GM12878 (cell line): ENCODE measurements around the gene MAMLD1. TPM values are rescaled to one million over a fixed set of nuclear protein-coding genes. Genes with fewer than 3 reads are reported as not detected.

Source experiments
- ATAC-seq: fragments of 200-7000 bp; cut with Tn5 transposase; 3 replicates; pipeline ENCODE4 v1.9.1; 2020; ENCODE audit warnings: mild to moderate bottlenecking, moderate library complexity
- BruUV-seq: library from RNA; stranded (reverse); fragments of 400-500 nt; replicated peaks from 2 replicates; lab custom pipeline; 2021; lab: Mats Ljungman, UMichigan
- CTCF ChIA-PET: fragments of 300-600 bp; sonication (Branson Sonifier 250); formaldehyde crosslinking; extraction: SDS; loops from one replicate; lab custom pipeline; 2021; ENCODE audit warnings: inconsistent platforms; lab: Yijun Ruan, JAX
- POLR2A ChIA-PET: fragments of 350-600 bp; formaldehyde crosslinking; extraction: SDS; loops from one replicate; lab custom pipeline; 2021; ENCODE audit warnings: inconsistent platforms; lab: Charles Lee
- RAD21 ChIA-PET: fragments of 300-600 bp; sonication (Branson Sonifier 250); formaldehyde crosslinking; loops from one replicate; lab custom pipeline; 2023; ENCODE audit warnings: antibody characterized with exemption; ENCODE audit not compliant: unreplicated experiment; lab: Charles Lee
- SMC1A ChIA-PET: fragments of 300-600 bp; sonication (Branson Sonifier 250); formaldehyde crosslinking; loops from one replicate; lab custom pipeline; 2023; ENCODE audit not compliant: unreplicated experiment, uncharacterized antibody; lab: Charles Lee
- DNase-seq: peaks from one replicate; pipeline ENCODE4 v3.0.0-alpha.2; 2011; ENCODE audit warnings: low read depth, low spot score
- FAIRE-seq: peaks from 3 replicates; lab custom pipeline; 2011; peaks lifted over from hg19 to GRCh38; lab: Jason Lieb, UNC
- H2AFZ ChIP-seq: 2 replicates; pipeline ENCODE4 v1.6.0; 2011; ENCODE audit warnings: low read depth, low read length, control low read depth; ENCODE audit not compliant: control insufficient read depth
- H3K27ac ChIP-seq: 2 replicates; pipeline ENCODE4 v1.5.1; 2011; ENCODE audit warnings: control low read depth; ENCODE audit not compliant: control insufficient read depth, insufficient read depth
- H3K27me3 ChIP-seq, 2 experiments: replicated peaks in 1 of 2; 2 replicates each; pipeline versions ENCODE4 v1.6.0 to v1.6.1; 2011; ENCODE audit warnings: low read length in 1 of 2; ENCODE audit not compliant: control insufficient read depth in 2 of 2, insufficient read depth in 2 of 2
- H3K36me3 ChIP-seq, 2 experiments: 2 replicates each; pipeline ENCODE4 v1.5.1; 2011; ENCODE audit warnings: low read length in 1 of 2; ENCODE audit not compliant: control insufficient read depth in 2 of 2, insufficient read depth in 2 of 2
- H3K4me1 ChIP-seq: 2 replicates; pipeline ENCODE4 v1.6.1; 2011; ENCODE audit warnings: mild to moderate bottlenecking, low read length, moderate library complexity, mixed read lengths; ENCODE audit not compliant: control insufficient read depth, insufficient read depth
- H3K4me2 ChIP-seq: 2 replicates; pipeline ENCODE4 v1.6.0; 2011; ENCODE audit warnings: control low read depth; ENCODE audit not compliant: control insufficient read depth, insufficient read depth
- H3K4me3 ChIP-seq: fragments of 200-600 bp; sonication (generic); 2 replicates; pipeline ENCODE4 v1.5.1; 2016
- H3K79me2 ChIP-seq: 2 replicates; pipeline ENCODE4 v1.6.0; 2011; ENCODE audit warnings: low read length; ENCODE audit not compliant: control insufficient read depth, insufficient read depth
- H3K9ac ChIP-seq: 2 replicates; pipeline ENCODE4 v1.8.0; 2011; ENCODE audit warnings: low read length, control low read depth, mixed read lengths; ENCODE audit not compliant: control insufficient read depth, insufficient read depth
- H3K9me3 ChIP-seq: replicated peaks from 3 replicates; pipeline ENCODE4 v1.5.1; 2011; ENCODE audit warnings: mild to moderate bottlenecking, low read length; ENCODE audit not compliant: control insufficient read depth, insufficient read depth
- H4K20me1 ChIP-seq: 2 replicates; pipeline ENCODE4 v1.6.0; 2011; ENCODE audit not compliant: control insufficient read depth, insufficient read depth
- BACH1 ChIP-seq: fragments of 450-650 bp; IDR thresholded peaks from 2 replicates; pipeline ENCODE4 v1.6.1; 2017; ENCODE audit warnings: mild to moderate bottlenecking, borderline replicate concordance
- BHLHE40 ChIP-seq, 2 experiments: fragments of 450-650 bp in 1 of 2; IDR thresholded peaks; 2 replicates each; pipeline ENCODE4 v1.6.1; 2011 to 2017; ENCODE audit warnings: low read depth in 2 of 2, borderline replicate concordance in 1 of 2, improper control_type of control experiment in 1 of 2, low read length in 1 of 2, mild to moderate bottlenecking in 1 of 2
- E2F8 ChIP-seq: fragments of 450-650 bp; IDR thresholded peaks from 2 replicates; pipeline ENCODE4 v1.6.1; 2018; ENCODE audit warnings: mild to moderate bottlenecking, low read depth, moderate library complexity; ENCODE audit not compliant: partially characterized antibody
- RELB ChIP-seq: fragments of 450-650 bp; IDR thresholded peaks from 2 replicates; pipeline ENCODE4 v1.6.1; 2017; ENCODE audit warnings: low read depth, mild to moderate bottlenecking, moderate library complexity
- STAT1 ChIP-seq: fragments of 450-650 bp; conservative IDR thresholded peaks from 2 replicates; pipeline ENCODE4 v1.6.1; 2014; ENCODE audit warnings: antibody characterized with exemption, mild to moderate bottlenecking
- TARDBP ChIP-seq: IDR thresholded peaks from 2 replicates; pipeline ENCODE4 v1.6.1; 2016; ENCODE audit warnings: borderline replicate concordance
- ZNF207 ChIP-seq: fragments of 450-650 bp; IDR thresholded peaks from 2 replicates; pipeline ENCODE4 v1.6.1; 2014; ENCODE audit warnings: antibody characterized with exemption, mild to moderate bottlenecking, borderline replicate concordance
- WGBS: methylation state at CpG from one replicate; pipeline ENCODE4 v1.1.6; 2016; ENCODE audit warnings: low lambda C conversion rate; ENCODE audit not compliant: insufficient replicate concordance, insufficient coverage; ENCODE audit errors: missing lambda C conversion rate; 5-methylcytosine and 5-hydroxymethylcytosine counted together
- in situ Hi-C: fragments of 300-500 bp; cut with MboI; formaldehyde crosslinking; loops from 9 replicates; pipeline ENCODE4 v1.14.3; 2018; ENCODE audit warnings: mixed read lengths
- intact Hi-C: fragments of 100-400 bp; cut with micrococcal nuclease; formaldehyde crosslinking; loops from one replicate; pipeline ENCODE4 v1.14.2; 2022; ENCODE audit not compliant: unreplicated experiment
- polyA plus RNA-seq, 11 experiments: library from polyadenylated mRNA; depleted of rRNA in 4 of 11; unstranded in 6 of 11; stranded (reverse) in 5 of 11; fragments of >200 nt; fragmentation: Nextera tagmentation in 4 of 11; fragmentation: Illumina TruSeq in 1 of 11; extraction: Ambion mirVana in 4 of 11; extraction: Trizol in 1 of 11; gene quantifications; 1 replicate in 1 of 11; 2 replicates in 10 of 11; pipeline versions ENCODE4 v1.2.1 to v1.2.3, GENCODE V29; 2011 to 2016; ENCODE audit warnings: inconsistent platforms in 2 of 11, missing spikeins in 2 of 11, low read depth in 1 of 11
- total RNA-seq, 4 experiments: library from RNA; depleted of rRNA in 3 of 4; stranded (reverse); fragments of >200 nt in 3 of 4; fragmentation: Illumina TruSeq in 1 of 4; extraction: Trizol in 1 of 4; gene quantifications; 2 replicates each; pipeline versions ENCODE4 v1.2.1 to v1.2.3, GENCODE V29; 2013 to 2021

MAMLD1 gene
- total and polyA plus RNA-seq, 10 of the 15 experiments (the other 5 are each of a cell fraction or from before 2014, with no cell fraction given), result 0.03 to 0.05 TPM; not detected in 8

GRCh38 chrX:150366951-150367545 is 3.9 kb downstream of the MAMLD1 start:
- Histone ChIP-seq H3K9ac (no peak overlapping the region), H3K4me1 (no peaks in the 10 kb centered on the region), H3K27ac (no peak overlapping the region), H3K9me3 (no peaks in the 10 kb centered on the region; the same call in 2 of the 3 replicates), H3K79me2 (no peaks in the 10 kb centered on the region), H2AFZ (no peak overlapping the region), H4K20me1 (no peaks in the 10 kb centered on the region), H3K4me3 (no peak overlapping the region), H3K4me2 (no peak overlapping the region), H3K36me3 (no peaks in the 10 kb centered on the region), H3K27me3 (peaks cover 2 to 6% of the 10 kb centered on the region in 2 experiments; a peak in 2 of 4 replicates)
- intact Hi-C loops, result no loop called here
- BruUV-seq, result no TSS peak
- ChIA-PET SMC1A (no interaction called here), RAD21 (no interaction called here), CTCF (interaction anchor here (1.4 kb wide), 1 partner anchor 14 kb away, joined by 3 read pairs; no protein-coding TSS in a partner anchor), POLR2A (no interaction called here)
- in situ Hi-C loops, result no loop called here
- TF ChIP-seq E2F8 (no peak), STAT1 (no peak), BHLHE40 (IDR thresholded peaks at IDR 0.05; ENCODE audit: borderline replicate concordance in 1 of 2, low read depth in 2 of 2, low read length in 1 of 2) (no peak), RELB (no peak), BACH1 (no peak), ZNF207 (no peak), TARDBP (no peak)
- DNase-seq, result no peak
- no peak for FAIRE-seq
- WGBS, result 24% methylated on average over 5 of the region's 5 CpGs
- ATAC-seq, result no peak
